Stimulated activated CD8-positive, alpha-beta memory T cell treated with anti-CD3 and anti-CD28 coated beads, Interleukin-12 subunit alpha, Interleukin-12 subunit beta, amount 100 ng/mL, for 1 hour (primary cell): Measurements from ENCODE around the gene KCNK10.
A peak's percentile ranks its signal among the peaks of the same experiment; 100 is the strongest.

ENCODE experiments used
- DNase-seq: peaks from one replicate; pipeline ENCODE4 v3.0.0-alpha.2; 2020; ENCODE audit warnings: low read depth

KCNK10 gene

DNA sequence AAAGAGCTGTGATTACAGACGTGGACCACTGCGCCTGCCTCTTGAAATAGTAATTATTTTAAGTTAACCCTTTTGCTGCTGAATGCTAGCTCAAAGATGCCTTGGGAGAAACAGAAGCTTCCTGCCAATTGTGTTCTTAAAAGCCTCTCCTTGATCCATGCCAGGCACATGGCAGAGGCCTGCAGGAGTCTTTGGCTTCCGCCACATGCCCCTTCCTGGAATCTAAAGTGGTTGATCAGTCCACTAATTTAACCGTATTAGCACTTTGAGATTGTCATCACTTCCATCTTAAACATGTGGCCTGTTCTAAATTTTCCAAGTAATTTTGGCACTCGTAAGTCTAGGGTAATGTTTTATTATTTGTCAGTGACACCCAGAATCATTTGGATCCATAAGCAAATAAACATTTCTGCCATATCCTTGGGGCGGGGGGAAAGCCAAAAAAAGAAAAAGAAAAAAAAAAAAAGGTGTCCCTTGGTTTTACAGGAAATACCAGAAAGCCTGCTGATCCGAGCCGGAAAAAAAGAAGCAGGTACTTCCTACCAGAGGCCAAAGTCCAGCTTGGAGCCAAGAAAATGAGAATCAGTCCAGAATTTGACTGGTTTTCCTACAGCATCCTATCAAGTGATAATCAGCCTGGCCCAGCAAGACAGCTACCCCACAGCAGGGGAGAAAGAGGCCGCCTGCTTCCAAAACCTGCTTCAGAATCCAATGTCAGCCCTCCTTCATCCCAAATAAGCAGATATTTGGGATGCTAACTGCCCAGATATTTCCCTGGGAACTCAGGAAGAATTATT lies 104.8 kb downstream of the KCNK10 start:
- no peak for DNase-seq

DNA sequence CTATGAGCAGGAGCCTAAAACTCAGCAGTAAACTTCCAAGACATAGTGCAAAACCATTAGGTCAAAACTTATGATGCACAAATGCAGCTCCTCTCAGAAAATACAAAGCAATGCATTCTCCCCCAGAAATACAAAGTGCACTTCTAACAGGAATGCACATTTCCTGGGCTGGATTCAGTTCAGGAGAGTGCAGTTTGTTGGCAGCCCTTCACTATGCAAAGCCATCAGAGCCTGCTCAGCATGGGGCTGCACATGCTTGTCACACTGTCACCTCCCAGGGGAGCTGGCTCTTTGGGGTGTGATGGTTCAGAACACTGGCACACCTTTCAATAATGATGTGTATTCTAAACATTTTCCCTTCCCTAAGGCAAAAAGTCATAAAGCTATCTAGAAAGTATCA lies 110.4 kb downstream of the KCNK10 start:
- DNase-seq = no peak

DNA sequence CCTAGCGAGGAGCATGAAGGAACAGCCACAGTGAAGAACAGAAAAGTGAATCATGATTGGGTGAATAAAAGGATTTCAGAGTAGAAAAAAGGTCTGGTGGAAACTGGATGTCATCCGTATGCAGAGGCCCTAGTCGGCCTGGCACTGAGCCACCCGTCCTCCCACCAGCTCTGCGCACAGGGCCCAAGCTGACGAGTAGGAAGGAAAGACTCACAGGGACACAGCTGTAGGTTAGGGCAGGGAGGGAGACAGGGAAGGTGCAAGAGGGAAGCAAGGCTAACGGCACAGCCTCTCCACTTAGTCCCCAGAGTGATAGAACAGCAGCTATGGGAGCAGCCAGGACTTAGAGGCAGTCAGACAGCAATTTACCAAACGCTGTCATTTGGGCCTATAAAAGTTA lies 112.6 kb downstream of the KCNK10 start:
- DNase-seq = no peak

DNA sequence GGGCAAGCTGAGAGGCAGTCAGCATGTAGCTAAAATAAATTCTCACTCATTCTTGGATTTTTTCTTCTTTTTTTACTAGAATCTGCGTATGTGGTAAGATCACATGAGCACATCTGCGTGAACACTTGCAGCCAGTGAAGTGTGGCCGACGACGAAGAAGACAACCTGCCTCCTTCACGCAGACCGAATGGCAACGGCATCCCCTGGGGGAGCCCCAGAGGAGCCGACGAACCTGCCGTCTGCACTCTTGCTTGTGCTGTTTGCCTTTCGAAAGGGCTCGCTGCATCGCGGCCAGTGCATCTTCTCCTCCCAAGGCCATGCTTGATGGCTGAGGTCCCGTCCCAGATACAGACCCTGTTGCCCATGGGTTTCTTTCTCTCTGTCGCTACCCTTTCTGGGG lies 113.8 kb downstream of the KCNK10 start:
- DNase-seq = no peak

DNA sequence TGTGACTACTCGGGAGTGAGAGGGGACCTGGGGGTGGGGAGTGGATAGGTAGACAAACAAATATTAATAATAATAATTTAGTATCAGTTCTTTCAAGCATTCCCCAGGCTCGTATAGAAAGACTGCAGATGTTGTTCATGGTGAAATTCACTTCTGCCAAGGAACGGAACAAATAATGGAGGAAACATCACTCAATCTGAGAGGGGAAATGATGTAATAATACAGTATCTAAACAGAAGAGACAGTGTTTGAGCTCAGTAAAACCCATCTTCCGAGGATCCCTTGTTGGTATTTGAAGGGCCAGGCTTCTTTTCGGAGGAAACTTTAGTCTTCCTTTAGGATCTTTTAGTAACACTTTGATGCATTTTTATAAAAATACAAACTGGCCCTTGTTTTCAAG lies 114.2 kb downstream of the KCNK10 start:
- DNase-seq = no peak

DNA sequence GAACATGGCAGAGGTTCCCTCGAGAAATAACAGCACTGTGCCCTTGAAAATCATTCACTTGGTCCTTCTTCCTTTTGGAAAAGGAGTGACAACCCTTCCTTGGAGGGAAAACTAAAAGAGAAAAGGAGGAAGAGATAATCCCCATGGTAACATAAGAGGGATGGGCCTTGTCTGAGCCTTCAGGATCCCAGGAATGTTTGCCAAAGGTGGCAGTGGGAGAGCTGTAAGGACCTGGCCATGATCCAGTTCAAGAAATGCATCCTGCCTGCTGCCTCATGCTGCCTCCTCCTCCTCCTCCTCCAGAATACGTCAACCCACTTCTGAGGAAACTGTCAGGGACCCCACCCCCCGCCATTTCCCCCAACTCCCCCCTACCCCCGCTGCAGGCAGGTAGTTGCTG lies 118.8 kb downstream of the KCNK10 start:
- no peak for DNase-seq

DNA sequence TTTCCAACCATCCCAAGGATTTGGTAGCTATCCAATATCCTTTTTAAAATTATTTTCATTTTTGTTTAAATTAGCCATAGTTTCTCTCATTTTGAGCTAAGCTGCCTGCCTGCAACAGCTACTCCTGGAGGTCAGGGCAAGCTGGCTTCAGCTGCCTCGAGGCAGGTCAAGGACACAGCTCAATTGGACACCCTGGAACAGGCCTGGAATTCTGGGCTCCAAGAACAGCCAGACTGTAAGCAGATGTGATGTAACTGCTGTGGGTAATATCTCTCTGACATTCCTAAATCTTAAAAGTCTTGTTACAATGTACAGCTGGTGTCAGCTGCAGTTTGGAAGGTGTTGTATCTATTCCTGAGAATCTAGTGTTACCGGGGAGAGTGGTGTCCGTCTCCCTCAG lies 119.8 kb downstream of the KCNK10 start:
- DNase-seq = no peak

DNA sequence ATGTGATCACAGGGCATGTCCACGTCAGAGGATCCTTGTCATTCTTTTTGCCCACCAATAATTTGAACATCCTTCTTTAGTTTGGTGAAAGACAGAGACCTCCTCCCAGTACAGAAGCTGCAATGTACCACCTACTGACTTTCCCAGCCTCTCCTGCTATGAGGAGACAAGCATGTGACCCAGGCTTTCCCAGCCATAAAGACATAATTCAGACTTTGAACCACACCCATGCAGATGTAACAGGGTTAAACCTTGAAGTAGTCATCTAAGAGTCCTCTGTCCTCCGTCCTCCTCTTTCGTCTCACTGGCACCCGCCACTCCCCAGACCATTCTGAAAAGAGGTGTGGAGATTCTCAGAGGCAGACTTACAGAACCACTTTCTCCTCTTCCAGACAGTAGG lies 120.8 kb downstream of the KCNK10 start:
- DNase-seq = no peak

DNA sequence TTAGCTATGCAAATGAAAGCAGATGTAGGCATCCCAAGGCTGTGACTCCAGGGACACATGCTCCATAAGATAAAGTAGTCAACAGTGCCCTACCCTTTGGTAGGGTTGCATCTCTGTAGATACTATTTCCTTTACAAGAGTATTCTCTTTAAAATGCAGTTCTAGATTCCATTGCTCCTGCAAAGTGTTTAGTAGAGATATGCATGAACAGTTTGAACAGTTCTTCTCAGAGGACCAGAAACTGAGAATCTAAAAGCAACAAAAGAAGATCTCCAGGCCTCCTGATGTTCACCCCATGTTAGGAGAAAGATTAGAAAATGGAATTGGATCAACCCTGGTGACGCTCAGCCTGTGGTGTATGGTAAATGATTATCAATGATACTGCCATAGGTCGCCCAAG lies 121.2 kb downstream of the KCNK10 start:
- no peak for DNase-seq

DNA sequence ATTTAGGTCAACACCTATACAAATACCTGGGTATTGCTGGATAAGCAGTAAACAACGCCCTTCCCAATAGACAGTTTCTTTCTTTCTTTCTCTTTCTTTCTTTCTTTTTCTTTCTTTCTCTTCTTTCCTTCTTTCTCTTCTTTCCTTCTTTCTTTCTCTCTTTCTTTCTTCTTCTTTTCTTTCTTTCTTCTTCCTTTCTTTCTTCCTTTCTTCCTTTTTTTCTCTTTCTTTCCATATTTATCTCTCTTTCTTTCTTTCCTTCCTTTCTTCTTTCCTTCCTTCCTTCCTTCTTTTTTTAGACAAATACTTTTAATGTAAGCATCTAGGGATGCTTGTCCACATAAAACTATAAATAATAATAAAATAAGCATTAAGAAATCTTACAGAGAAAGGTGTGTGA lies 123.2 kb downstream of the KCNK10 start:
- no peak for DNase-seq

DNA sequence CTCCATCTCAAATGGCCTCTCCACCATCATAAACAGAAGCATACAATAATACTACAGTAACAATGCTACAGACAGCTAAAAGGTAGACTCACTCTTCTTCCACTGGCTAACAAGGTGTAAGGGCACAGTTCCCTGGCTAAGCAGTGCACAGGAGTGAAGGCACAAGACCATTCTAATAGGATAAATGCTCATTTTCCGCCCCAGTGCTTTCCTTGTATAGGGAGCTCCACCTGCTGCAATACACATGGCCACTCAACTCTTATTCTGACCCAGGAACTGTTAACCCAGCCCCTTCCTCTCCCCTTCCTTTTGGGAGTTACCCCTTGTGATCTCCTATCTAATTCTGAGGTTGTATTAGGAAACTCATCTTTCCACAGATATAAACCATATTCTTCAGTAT lies 124.6 kb downstream of the KCNK10 start:
- no peak for DNase-seq

DNA sequence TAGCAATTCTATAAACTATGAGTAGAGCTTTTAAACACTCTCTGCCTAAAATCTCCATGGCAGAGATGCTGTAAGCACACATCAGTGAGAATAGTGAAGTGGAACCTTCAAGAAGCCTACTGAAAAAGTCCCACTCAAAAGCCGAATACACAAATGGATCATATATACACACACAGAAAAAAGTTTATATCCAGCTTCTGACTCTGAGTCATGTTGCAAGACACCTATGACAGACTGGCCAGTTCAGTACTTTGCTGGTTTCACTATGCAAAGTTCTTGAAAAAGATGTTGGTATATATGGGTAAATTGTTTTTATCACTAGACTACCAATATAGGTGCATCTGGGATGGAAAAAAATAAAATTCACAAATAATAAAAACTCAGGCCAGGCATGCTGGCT lies 126.1 kb downstream of the KCNK10 start:
- DNase-seq = no peak

DNA sequence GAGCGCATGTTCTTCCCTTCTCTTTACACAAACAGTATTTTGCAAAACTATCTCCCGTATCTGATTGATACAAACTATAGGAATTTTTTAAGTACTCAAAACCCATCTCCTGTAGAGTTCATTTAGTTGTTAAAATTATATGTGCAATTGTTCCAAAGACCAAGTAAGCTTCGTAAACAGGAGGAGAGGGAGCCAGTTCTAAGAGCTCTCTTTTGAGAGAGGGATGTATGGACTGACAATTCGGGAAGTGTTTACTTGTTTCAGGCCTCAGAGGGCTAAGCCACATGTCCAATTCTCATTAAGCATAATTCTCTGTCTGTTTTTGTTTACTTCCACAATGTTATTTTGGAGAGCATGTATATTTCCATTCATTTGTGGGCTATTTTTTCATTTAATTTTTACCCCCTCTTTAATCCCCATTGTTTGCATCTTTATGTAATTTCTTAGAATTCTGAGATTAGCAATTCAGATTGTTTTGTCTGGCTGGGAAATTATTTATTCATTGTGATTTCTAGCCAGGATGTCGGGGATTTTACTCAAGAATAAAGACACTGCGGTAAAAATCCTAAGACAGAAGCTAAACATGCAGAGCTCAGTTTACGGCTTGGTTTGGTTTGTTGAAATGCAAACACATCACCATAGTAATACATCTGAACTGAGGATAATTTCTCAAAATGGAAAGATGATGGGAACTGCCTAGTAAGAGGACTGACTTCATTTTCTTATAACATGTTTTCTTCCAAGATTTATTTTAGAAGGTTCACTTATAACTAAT lies 126.8 kb downstream of the KCNK10 start:
- no peak for DNase-seq

DNA sequence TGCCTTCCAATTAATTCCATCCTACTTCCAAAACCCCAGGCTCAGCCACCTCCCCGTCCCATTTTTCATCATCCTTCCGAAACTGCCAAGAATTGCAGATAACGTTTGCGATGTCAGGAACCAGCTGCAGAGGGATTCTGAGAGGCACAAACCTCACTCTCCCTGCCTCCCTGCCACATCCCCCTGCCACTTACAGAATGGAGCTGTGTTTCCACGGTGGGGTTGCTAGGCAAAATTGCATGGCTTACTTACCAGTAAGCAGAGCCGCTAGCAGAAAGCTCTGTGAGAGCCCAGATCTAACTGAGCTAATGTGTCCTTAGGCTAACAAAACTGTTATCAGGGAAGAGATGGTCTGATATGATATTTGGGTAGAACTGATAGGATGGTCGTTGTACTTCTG lies 127.4 kb downstream of the KCNK10 start:
- DNase-seq = no peak

DNA sequence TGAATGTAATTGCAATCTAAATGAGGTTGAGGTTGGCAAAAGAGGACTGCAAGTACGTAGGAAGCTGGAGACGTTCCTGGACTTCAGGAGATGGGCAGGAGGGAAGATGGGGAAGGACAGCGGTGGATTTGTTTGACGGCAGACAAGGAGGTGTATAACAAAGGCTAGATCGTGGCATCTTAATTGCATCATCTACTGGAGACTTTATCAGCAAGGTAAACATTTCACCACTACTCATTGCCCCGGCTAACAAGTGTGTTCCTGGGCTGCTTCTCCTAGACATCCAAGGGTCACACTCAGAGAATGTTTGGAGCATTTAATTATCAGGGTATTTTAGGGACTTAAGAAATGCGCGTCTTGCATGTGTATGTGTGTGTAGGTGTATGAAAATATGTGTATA lies 128.5 kb downstream of the KCNK10 start:
- DNase-seq = no peak

DNA sequence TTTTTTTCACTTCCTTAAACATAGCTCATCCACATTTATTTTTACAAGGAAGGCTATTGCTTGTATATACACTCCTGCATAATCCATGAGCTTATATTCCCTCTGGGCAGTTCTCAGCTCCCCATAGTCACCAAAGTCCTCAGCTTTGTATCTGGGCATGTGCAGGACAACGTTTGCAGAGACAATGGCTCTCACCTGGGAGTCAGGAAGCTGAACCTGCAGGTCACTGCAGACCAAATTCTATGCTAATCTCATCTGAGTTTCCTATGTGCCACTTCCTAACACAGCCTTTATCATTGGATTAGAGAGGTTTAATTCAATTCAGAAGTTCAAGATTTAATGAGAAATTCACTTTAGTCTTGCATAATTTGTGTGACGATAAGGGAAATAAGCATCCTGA lies 131.5 kb downstream of the KCNK10 start:
- DNase-seq = no peak

DNA sequence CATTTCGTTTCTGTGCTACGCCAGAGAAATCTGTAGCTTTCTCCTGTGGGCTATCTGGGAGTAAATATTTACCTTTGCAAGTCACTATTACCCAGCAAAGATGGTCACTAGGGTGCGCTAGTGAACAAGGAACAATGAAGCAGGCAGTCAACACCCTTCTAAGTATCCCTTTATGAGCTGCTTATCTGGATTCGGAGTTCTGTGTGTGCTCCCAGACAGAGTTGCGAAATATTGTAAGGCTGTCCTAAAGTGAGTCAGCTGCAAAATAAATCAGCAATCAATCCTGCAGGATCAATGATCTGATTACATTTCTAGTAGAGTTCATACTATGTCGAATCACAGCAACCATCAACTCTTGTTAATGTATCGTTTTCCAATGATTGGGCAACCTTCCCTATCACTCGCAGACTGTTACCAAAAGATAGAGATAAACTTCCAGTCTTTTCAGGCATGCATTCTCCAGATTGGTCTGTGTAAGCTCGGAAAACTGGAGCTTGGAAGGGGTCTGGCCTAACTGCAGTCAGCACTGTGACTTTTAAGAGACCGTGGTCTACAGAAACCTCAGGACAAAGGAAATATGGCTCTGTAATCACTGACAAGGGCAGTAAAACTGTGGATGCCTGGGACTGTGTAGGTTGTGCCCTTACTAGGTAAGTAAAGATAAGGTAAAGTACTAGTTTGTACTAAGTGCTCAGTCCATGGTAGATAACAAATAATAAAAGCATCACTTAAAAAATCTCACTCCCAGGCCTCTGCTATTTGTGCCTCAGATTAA lies 133.5 kb downstream of the KCNK10 start:
- DNase-seq = peak; percentile 14

DNA sequence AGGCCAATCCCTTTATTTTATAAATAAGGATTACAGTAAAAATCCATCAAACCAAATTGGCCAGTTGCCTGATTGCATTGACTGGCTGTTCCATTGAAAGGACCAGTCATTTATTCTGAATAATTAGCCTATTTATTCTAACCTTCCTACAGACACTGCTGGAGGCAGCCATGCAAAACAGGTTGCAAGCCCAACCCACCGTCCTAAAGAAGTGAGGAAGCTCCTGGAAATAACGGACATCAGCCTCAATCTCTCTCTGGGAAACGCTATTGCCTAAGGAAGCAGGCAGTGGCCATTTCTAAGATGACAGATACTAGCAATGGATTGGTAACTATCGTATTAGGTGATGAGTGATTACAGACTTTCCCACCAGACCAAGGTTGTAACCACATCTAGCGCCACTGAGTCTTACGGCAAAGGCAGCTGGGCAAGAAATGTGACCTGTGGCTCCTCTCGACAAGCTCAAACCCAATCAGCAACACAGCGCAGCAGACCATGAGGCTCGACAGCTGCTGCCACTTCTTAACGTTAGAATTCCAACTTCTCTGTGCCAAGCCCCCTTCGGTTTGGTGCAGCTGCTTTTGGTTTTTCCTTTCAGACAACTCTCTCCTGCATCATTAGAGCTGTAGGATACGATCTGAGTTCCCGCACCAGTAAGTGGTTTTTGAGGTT lies 134.2 kb downstream of the KCNK10 start:
- no peak for DNase-seq

DNA sequence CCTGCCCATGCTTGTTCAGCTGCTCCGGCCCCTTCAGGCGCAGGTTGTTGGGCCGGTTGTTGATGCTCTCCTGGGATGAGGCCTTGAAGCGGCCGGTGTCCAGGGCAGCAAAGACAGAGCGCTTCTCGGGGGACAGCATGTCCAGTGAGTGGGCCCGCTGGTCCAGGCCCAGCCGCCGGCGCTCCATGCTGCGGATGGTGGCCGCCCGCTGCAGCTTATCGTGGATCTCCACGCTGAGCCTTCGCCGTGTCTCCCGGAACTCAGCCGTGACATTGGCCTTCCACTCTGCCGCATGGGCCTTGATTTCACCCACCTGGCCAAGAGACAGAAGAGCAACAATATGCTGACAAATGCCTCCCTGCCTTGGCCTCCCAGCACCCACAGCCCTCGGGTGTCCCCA lies 137.2 kb downstream of the KCNK10 start:
- DNase-seq = no peak

DNA sequence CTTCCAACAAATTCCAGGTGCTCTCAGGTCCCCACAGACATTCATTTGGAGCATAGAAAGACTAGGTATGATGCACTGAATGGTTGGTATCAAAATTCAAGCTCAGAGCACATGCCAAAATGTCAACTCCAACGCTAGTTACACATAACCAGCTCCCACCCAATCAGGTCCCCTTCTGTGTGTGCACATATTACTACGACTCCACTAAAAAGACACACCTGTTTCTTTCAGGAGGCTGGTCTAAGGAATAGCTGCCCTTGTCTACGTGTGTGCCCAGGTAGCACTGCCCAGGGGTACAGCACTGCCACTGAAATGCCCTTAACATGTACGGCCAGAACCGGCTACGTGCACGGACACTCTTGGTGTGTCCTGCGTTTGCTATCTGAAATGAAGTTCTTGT lies 138.1 kb downstream of the KCNK10 start:
- no peak for DNase-seq

DNA sequence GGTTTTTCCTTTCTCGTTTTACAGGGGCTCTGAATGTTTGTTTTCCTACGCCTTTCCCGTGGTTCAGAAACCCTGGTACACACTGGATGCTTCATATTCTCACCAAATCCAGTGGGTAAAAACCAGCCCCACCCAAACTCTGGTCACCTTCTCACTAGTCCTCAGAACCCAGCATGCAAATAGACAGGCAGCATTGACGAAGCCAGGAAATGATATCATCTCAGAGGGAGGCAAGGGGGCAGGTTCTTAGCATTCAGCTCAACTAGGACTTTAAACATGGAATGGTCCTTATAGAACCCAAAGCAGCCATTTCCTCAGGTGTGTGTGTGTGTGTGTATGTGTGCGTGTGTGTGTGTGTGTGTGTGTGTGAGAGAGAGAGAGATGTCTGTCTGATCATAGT lies 142.0 kb downstream of the KCNK10 start:
- no peak for DNase-seq

DNA sequence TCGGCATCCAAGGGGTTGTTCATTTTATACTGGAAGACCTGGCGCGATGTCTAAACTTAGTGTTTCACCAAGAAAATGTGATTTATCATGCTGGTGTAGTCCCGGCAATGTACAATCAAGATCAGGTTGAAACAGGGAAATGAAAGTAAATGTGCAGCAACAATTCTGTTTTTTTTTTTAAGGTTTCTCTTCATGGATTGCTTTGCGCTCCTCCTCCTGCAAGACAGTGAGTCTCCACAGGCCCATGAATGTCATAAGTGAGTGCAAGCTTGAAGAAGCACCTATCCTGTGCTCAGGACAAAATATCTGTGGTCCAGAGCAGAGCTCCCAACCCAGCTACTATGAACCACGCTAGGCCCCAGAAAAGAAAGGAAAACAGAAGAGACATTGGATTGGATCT lies 143.4 kb downstream of the KCNK10 start:
- no peak for DNase-seq
